Mammary epithelial cell (primary cell): ENCODE data around the gene PROM1.

Source experiments
- EZH2 ChIP-seq: IDR thresholded peaks from 2 replicates; pipeline ENCODE4 v1.6.1; 2012; ENCODE audit warnings: low read length, inconsistent platforms, borderline replicate concordance
- TF ChIP-seq, protein P1 (sequence below), 2 donors: IDR thresholded peaks in 1 of 2; conservative IDR thresholded peaks in 1 of 2; 2 replicates each; pipeline ENCODE4 v1.5.1; 2011 to 2012; ENCODE audit warnings: inconsistent platforms in 2 of 2, low read length in 2 of 2, mild to moderate bottlenecking in 2 of 2, control low read depth in 1 of 2, low read depth in 1 of 2; ENCODE audit not compliant: insufficient read depth in 1 of 2; ENCODE audit errors: extremely low read depth in 1 of 2

DNA sequence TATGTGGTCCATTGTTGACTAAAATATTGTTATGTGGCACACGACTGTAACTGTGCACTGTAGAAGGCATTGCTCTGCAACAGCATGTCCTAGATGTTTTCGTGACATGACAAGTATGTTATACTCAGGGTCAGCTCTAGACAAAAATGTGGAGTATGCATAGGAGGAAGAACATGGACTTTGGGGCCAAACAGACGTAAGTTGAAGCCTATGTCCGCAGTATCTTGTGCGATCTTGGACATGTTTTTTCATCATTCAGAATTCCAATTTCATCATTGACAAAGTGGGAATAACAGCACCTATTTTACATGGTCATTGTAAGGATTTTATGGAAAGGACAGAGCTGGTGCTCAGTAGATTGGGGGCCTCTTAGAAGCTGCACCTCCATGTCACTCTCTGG, 27.7 kb upstream of the PROM1 start:
- TF ChIP-seq, protein P1, sequence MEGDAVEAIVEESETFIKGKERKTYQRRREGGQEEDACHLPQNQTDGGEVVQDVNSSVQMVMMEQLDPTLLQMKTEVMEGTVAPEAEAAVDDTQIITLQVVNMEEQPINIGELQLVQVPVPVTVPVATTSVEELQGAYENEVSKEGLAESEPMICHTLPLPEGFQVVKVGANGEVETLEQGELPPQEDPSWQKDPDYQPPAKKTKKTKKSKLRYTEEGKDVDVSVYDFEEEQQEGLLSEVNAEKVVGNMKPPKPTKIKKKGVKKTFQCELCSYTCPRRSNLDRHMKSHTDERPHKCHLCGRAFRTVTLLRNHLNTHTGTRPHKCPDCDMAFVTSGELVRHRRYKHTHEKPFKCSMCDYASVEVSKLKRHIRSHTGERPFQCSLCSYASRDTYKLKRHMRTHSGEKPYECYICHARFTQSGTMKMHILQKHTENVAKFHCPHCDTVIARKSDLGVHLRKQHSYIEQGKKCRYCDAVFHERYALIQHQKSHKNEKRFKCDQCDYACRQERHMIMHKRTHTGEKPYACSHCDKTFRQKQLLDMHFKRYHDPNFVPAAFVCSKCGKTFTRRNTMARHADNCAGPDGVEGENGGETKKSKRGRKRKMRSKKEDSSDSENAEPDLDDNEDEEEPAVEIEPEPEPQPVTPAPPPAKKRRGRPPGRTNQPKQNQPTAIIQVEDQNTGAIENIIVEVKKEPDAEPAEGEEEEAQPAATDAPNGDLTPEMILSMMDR (conservative IDR thresholded peaks at IDR 0.05 in 1 of 2, IDR thresholded peaks at IDR 0.05 in 1 of 2; ENCODE audit: extremely low read depth in 1 of 2, insufficient read depth in 1 of 2, low read depth in 1 of 2, low read length in 2 of 2): no peak
- TF ChIP-seq EZH2: no peak
